HG02852 (cell line): Measurements from ENCODE around the gene HSPB9.

Experiments used
- ATAC-seq: cut with Tn5 transposase; IDR thresholded peaks from one replicate; pipeline ENCODE4 v1.9.1; 2021; ENCODE audit warnings: mild to moderate bottlenecking, moderate library complexity; ENCODE audit not compliant: unreplicated experiment

HSPB9 gene

DNA sequence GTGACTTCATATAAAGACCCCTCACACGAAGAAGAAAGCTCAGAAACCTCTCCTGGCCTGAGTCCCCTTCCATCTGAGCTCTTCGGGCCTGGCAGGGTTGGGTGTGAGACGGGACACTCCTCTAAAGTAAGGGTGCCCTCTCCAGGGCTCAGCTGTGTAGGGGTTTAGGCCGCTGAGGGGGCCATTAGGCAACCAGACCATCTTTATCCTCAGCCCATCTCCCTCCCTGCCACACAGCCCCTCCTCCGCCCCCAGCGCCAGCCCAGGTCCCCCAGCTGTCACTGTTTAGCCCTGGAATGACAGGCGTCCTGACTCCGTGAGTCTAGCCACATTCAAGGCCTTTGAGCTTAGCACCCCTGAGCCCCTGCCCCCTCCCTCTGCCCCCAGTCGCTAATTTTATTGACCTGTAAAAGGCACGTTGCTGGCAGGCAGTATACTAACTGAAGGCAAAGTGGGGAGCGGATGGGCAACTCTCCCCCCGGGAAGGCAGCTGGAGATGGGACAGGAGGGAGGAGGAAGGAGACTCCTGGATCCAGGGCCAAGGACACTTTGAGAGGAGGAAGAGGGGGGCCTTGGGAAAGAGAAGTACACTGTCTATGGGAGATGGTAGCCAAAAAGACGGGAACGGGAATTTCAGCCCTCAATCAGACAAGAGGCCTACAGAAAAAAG lies 23.7 kb upstream of the HSPB9 start:
- ATAC-seq: no peak

- no peak for ATAC-seq
Measured at GRCh38 chr17:42101513-42102292, 20.9 kb upstream of the HSPB9 start.

- ATAC-seq: no peak
Measured at GRCh38 chr17:42103221-42103954, 19.2 kb upstream of the HSPB9 start.

GRCh38 chr17:42104264-42104663 lies 18.3 kb upstream of the HSPB9 start:
- ATAC-seq: no peak

- ATAC-seq: no peak
Measured at GRCh38 chr17:42106009-42106408, 16.6 kb upstream of the HSPB9 start.

GRCh38 chr17:42107124-42107523 lies 15.5 kb upstream of the HSPB9 start:
- ATAC-seq: no peak

DNA sequence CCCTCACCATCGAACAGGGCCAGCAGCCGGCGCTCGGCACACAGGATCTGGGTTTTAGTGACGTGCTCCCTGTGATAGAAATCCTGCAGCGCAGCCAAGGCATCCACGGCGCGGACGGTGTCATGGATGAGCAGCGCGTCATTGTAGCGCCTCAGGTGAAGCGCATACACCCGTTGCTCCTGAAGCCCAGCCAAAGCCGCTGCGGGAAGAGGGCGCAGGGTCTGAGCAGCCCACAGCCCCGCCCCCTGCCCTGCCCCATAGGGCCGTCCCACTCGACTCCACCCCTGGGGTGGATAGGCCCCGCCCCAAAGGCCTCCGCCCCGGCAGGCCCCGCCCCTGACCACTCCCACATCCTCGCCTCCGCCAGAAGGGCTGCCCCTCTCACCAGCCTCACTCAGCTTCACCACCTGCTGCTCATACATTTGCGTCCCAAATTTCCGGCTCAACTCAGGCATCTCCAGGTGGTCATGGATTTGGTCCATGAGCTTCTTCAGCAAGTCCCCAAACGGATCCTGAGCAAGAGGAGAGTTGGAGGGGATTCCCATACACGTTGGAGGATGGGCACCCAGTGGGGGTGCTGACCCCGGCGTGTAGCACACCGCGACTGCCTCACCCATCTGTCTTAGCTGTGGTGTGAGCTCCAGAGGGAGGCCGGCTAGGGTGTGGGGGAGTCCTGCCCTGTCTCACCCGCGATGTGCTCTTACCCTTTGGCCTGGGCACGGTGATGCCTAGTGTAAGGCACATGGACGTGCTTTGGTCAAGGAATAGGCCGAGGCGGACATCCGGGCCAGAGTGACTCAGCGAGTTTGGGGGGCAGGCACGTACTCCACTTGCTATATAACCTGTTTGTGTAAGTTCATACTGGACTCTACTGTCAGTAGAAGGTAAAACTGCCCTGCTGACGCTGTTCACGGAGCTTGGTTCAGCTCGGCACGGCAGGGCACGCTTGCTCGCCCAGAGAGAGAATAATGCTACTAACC lies 14.7 kb upstream of the HSPB9 start:
- peak; percentile 69 for ATAC-seq

DNA sequence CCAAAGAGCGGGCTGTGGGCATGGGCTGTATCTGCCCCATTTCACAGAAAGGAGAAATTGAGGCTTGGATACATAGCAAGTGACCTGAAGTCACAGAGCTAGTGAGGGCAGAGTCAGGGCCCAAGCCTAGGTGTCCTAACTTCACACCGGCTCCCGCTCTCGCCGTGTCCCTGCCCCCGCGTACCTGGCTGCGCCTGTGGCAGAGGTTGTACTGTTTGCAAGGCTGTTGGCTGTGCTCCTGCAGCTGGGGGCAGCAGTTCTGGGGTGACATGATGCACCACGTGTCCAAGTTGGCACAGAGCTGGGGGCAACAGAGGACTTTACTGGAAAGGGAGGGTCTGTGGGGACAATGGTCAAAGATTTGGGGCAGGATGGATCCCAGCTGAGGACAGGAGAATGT lies 13.5 kb upstream of the HSPB9 start:
- no peak for ATAC-seq

GRCh38 chr17:42110301-42111264 lies 12.0 kb upstream of the HSPB9 start:
- no peak for ATAC-seq

GRCh38 chr17:42111265-42111636 lies 11.4 kb upstream of the HSPB9 start:
- no peak for ATAC-seq

DNA sequence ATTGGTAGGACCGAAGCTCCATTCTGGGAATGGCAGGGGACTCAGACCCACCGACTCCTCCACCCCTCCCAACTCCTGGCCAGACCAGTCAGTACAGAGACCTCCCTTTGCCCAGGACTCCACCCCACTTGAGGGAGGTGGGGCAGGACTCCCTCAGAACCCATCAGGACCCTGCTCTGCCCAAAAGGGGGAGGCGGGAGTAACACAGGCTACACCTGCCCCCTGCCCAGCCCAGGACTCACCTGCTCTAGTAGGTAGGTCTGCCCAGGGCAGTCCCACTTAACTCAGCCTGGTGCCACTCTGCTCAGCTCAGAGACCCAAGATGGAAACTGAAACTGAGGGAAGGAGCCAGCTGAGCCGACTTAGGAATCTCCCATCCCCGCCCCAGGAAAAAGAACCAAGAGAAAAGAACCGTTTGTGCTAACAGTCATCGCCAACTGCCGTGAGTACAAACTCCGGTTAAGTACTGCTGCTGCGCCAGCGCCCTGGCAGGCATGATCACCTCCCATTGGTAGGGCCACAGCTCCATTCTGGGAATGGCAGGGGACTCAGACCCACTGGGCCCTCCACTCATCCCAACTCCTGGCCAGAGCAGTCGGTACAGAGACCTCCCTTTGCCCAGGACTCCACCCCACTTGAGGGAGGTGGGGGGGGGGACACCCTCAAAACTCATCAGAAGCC lies 10.6 kb upstream of the HSPB9 start:
- ATAC-seq: peak; percentile 14

GRCh38 chr17:42112552-42113176 lies 9.9 kb upstream of the HSPB9 start, which contains the start of gene DHX58:
Gene DHX58, minus strand, starts transcription at chr17:42112714. Its CDS starts 822 bp downstream, at chr17:42111892.
- peak; percentile 65 for ATAC-seq

- no peak for ATAC-seq
Measured at GRCh38 chr17:42113293-42114069, 9.1 kb upstream of the HSPB9 start.

GRCh38 chr17:42114118-42114517 lies 8.5 kb upstream of the HSPB9 start:
- ATAC-seq: no peak

GRCh38 chr17:42116705-42117396 lies 5.8 kb upstream of the HSPB9 start:
- no peak for ATAC-seq

DNA sequence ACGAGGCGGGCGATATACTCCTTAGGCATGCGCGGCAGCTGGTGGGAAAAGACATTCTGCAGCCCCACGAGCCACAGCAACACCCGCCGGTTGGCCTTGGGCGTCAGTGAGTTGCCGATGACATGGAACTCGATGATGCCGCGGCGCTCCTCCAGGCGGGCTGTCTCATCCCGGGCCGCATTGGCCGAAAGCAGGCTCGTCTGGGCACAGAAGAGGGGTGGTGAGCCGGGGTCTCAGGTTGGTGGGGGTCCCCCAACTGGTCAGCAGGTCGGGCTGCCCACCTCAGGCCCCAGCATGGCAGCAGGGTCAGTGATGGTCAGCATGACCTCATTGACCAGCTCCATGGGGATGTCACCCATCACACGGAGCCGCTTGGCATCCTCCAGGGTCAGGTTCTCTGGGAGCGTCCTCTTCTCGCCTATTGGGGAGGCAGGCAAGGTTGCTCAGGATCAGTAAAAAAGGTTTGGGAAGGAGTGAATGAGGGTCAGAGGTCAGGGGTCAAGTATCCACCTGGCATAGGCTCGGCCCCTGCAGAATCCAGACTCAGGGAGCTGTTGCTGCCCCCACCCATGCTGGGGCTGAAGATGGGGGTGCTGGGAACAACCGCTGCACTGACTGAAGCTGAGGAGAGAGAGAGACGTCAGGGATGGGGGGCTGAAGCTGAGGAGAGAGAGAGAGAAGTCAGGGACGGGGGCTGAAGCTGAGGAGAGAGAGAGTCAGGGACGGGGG lies 5.0 kb upstream of the HSPB9 start:
- ATAC-seq: no peak
